ENCODE data around the gene HOXC9.

The HOXC9 gene

DNA sequence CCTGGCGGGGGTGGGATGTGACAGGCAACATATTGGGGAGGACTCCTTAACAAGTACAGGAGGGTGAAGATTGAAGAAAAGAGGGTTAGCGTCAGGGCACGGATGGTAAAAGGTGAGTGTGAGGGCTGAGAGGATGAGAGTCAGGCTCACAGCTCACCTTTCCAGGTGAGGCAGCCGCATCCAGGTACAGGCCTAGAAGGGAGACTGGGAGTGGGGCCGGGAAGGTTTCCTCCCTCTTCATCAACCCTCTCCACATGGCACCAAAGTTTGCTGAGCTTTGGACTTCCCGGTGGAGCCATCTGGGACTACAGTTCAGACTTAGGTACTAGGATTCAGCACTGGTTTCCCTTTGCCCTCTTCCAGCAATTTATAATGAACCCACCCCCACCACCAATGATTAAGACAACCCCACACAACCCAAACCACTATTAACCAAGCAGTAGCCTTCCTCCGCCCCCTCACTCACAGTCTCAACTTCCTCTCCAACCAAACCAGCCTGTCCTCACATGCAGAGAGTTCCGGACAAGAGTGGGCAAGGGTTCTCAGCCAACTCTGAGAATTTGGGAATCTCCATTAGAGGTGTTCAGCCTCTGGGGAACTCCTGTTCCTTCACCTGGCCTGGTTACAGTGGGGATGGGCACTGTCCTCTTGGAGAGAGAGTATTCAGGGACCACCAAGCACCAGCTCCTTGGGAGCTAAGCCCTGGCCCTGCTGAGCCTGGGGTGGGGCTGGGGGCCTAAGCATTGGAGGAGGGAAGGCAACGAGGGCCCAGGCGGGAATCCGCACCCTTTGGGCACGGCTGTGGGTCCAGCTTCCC lies 51.3 kb downstream of the HOXC9 start (continued):
- TF ChIP-seq ZNF792 (tag by site-specific recombination; IDR thresholded peaks at IDR 0.05): no peak
- no peak for TF ChIP-seq ZNF155 (tag by site-specific recombination; IDR thresholded peaks at IDR 0.05)
- TF ChIP-seq, protein P1, sequence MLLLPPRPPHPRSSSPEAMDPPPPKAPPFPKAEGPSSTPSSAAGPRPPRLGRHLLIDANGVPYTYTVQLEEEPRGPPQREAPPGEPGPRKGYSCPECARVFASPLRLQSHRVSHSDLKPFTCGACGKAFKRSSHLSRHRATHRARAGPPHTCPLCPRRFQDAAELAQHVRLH (tag by site-specific recombination; IDR thresholded peaks at IDR 0.05): 0 out of 2 replicates have a peak, but pooled peaks have one; percentile 14
- no peak for TF ChIP-seq ZNF146 (tag by site-specific recombination; IDR thresholded peaks at IDR 0.05)
- peak; percentile 75 for TF ChIP-seq SP2 (tag by site-specific recombination; IDR thresholded peaks at IDR 0.05)
- TF ChIP-seq SCRT2 (tag by site-specific recombination; IDR thresholded peaks at IDR 0.05): no peak
- TF ChIP-seq, protein P2, sequence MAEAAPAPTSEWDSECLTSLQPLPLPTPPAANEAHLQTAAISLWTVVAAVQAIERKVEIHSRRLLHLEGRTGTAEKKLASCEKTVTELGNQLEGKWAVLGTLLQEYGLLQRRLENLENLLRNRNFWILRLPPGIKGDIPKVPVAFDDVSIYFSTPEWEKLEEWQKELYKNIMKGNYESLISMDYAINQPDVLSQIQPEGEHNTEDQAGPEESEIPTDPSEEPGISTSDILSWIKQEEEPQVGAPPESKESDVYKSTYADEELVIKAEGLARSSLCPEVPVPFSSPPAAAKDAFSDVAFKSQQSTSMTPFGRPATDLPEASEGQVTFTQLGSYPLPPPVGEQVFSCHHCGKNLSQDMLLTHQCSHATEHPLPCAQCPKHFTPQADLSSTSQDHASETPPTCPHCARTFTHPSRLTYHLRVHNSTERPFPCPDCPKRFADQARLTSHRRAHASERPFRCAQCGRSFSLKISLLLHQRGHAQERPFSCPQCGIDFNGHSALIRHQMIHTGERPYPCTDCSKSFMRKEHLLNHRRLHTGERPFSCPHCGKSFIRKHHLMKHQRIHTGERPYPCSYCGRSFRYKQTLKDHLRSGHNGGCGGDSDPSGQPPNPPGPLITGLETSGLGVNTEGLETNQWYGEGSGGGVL (tag by site-specific recombination; IDR thresholded peaks at IDR 0.05): peak; percentile 25; the same call in 1 of the 2 replicates
- TF ChIP-seq ZNF394 (tag by site-specific recombination; IDR thresholded peaks at IDR 0.05; ENCODE audit: borderline replicate concordance): no peak
- TF ChIP-seq FEZF1 (tag by site-specific recombination; IDR thresholded peaks at IDR 0.05): no peak
- TF ChIP-seq, protein P3, sequence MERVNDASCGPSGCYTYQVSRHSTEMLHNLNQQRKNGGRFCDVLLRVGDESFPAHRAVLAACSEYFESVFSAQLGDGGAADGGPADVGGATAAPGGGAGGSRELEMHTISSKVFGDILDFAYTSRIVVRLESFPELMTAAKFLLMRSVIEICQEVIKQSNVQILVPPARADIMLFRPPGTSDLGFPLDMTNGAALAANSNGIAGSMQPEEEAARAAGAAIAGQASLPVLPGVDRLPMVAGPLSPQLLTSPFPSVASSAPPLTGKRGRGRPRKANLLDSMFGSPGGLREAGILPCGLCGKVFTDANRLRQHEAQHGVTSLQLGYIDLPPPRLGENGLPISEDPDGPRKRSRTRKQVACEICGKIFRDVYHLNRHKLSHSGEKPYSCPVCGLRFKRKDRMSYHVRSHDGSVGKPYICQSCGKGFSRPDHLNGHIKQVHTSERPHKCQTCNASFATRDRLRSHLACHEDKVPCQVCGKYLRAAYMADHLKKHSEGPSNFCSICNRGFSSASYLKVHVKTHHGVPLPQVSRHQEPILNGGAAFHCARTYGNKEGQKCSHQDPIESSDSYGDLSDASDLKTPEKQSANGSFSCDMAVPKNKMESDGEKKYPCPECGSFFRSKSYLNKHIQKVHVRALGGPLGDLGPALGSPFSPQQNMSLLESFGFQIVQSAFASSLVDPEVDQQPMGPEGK (tag by site-specific recombination; IDR thresholded peaks at IDR 0.05): peak; percentile 74; the same call in 1 of the 2 replicates
- TF ChIP-seq, protein P4, sequence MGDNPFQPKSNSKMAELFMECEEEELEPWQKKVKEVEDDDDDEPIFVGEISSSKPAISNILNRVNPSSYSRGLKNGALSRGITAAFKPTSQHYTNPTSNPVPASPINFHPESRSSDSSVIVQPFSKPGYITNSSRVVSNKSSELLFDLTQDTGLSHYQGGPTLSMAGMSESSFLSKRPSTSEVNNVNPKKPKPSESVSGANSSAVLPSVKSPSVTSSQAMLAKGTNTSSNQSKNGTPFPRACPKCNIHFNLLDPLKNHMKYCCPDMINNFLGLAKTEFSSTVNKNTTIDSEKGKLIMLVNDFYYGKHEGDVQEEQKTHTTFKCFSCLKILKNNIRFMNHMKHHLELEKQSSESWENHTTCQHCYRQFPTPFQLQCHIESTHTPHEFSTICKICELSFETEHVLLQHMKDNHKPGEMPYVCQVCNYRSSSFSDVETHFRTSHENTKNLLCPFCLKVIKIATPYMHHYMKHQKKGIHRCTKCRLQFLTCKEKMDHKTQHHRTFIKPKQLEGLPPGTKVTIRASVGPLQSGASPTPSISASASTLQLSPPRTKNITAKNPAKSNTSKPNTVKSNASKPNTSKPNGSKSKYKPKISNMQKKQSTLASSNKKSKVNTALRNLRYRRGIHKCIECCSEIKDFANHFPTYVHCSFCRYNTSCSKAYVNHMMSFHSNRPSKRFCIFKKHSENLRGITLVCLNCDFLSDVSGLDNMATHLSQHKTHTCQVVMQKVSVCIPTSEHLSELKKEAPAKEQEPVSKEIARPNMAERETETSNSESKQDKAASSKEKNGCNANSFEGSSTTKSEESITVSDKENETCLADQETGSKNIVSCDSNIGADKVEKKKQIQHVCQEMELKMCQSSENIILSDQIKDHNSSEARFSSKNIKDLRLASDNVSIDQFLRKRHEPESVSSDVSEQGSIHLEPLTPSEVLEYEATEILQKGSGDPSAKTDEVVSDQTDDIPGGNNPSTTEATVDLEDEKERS (tag by site-specific recombination; IDR thresholded peaks at IDR 0.05): no peak
- no peak for TF ChIP-seq ZFP37 (tag by site-specific recombination; IDR thresholded peaks at IDR 0.05)
- no peak for TF ChIP-seq ZNF623 (tag by site-specific recombination; IDR thresholded peaks at IDR 0.05)
- TF ChIP-seq ZNF76 (tag by site-specific recombination; IDR thresholded peaks at IDR 0.05; ENCODE audit: borderline replicate concordance, low read depth): no peak
- TF ChIP-seq WT1 (tag by site-specific recombination; IDR thresholded peaks at IDR 0.05): peak; percentile 89
- peak; percentile 62; the same call in 1 of the 2 replicates for TF ChIP-seq MZF1 (tag by site-specific recombination; IDR thresholded peaks at IDR 0.05; ENCODE audit: borderline replicate concordance)
- TF ChIP-seq, protein P5, sequence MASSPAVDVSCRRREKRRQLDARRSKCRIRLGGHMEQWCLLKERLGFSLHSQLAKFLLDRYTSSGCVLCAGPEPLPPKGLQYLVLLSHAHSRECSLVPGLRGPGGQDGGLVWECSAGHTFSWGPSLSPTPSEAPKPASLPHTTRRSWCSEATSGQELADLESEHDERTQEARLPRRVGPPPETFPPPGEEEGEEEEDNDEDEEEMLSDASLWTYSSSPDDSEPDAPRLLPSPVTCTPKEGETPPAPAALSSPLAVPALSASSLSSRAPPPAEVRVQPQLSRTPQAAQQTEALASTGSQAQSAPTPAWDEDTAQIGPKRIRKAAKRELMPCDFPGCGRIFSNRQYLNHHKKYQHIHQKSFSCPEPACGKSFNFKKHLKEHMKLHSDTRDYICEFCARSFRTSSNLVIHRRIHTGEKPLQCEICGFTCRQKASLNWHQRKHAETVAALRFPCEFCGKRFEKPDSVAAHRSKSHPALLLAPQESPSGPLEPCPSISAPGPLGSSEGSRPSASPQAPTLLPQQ (tag by site-specific recombination; IDR thresholded peaks at IDR 0.05): no peak
- TF ChIP-seq, protein P6, sequence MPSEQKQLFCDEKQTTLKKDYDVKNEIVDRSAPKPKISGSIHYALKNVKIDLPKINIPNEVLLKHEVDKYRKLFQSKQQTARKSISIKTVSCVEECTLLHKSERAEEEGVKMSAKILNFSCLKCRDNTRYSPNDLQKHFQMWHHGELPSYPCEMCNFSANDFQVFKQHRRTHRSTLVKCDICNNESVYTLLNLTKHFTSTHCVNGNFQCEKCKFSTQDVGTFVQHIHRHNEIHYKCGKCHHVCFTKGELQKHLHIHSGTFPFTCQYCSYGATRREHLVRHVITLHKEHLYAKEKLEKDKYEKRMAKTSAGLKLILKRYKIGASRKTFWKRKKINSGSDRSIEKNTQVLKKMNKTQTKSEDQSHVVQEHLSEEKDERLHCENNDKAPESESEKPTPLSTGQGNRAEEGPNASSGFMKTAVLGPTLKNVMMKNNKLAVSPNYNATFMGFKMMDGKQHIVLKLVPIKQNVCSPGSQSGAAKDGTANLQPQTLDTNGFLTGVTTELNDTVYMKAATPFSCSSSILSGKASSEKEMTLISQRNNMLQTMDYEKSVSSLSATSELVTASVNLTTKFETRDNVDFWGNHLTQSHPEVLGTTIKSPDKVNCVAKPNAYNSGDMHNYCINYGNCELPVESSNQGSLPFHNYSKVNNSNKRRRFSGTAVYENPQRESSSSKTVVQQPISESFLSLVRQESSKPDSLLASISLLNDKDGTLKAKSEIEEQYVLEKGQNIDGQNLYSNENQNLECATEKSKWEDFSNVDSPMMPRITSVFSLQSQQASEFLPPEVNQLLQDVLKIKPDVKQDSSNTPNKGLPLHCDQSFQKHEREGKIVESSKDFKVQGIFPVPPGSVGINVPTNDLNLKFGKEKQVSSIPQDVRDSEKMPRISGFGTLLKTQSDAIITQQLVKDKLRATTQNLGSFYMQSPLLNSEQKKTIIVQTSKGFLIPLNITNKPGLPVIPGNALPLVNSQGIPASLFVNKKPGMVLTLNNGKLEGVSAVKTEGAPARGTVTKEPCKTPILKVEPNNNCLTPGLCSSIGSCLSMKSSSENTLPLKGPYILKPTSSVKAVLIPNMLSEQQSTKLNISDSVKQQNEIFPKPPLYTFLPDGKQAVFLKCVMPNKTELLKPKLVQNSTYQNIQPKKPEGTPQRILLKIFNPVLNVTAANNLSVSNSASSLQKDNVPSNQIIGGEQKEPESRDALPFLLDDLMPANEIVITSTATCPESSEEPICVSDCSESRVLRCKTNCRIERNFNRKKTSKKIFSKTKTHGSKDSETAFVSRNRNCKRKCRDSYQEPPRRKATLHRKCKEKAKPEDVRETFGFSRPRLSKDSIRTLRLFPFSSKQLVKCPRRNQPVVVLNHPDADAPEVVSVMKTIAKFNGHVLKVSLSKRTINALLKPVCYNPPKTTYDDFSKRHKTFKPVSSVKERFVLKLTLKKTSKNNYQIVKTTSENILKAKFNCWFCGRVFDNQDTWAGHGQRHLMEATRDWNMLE (tag by site-specific recombination; conservative IDR thresholded peaks at IDR 0.05; ENCODE audit: low read depth): no peak
- no peak for TF ChIP-seq HOXA7 (CRISPR knock-in tag; IDR thresholded peaks at IDR 0.05; ENCODE audit: borderline replicate concordance)
- TF ChIP-seq ZNF366 (tag by site-specific recombination; conservative IDR thresholded peaks at IDR 0.05): no peak
- no peak for TF ChIP-seq ZNF175 (tag by site-specific recombination; IDR thresholded peaks at IDR 0.05)
- no peak for TF ChIP-seq ZNF404 (tag by site-specific recombination; IDR thresholded peaks at IDR 0.05)
- peak; percentile 56 for TF ChIP-seq ZBTB48 (tag by site-specific recombination; IDR thresholded peaks at IDR 0.05)
- TF ChIP-seq ZNF529 (tag by site-specific recombination; IDR thresholded peaks at IDR 0.05; ENCODE audit: insufficient replicate concordance): no peak
- no peak for TF ChIP-seq ZNF140 (tag by site-specific recombination; IDR thresholded peaks at IDR 0.05)
- TF ChIP-seq ZFHX2 (tag by site-specific recombination; conservative IDR thresholded peaks at IDR 0.05): peak; percentile 93

All from HEK293 (cell line).